Measurements from ENCODE around the gene OR7G2.

GRCh38 chr19:9060564-9061340 is 46.5 kb downstream of the OR7G2 start:
- TF ChIP-seq POLR2A (IDR thresholded peaks at IDR 0.05) (no peak), CTCF (IDR thresholded peaks at IDR 0.05) (no peak), EP300 (IDR thresholded peaks at IDR 0.05) (no peak), POLR2AphosphoS5 (IDR thresholded peaks at IDR 0.05) (no peak)

All from suprapubic skin (tissue), 4 donors.